GM13977 (cell line): ENCODE measurements around the gene HOXC11.

Experiments used
- DNase-seq: peaks from one replicate; pipeline ENCODE4 v3.0.0; 2012; ENCODE audit warnings: low spot score
- CTCF ChIP-seq: IDR thresholded peaks from 2 replicates; pipeline ENCODE4 v1.5.1; 2012; ENCODE audit warnings: mild to moderate bottlenecking, control low read depth; ENCODE audit not compliant: insufficient read depth; ENCODE audit errors: extremely low read depth, missing control alignments
- in situ Hi-C: fragments of 300-500 bp; cut with MboI; formaldehyde crosslinking; loops from one replicate; pipeline ENCODE4 v1.12.0; 2022; ENCODE audit warnings: low sequenced_read_pairs, low pct_unique_long_range_greater_than_20kb, mixed read lengths, inconsistent platforms; ENCODE audit not compliant: unreplicated experiment

HOXC11 gene

DNA sequence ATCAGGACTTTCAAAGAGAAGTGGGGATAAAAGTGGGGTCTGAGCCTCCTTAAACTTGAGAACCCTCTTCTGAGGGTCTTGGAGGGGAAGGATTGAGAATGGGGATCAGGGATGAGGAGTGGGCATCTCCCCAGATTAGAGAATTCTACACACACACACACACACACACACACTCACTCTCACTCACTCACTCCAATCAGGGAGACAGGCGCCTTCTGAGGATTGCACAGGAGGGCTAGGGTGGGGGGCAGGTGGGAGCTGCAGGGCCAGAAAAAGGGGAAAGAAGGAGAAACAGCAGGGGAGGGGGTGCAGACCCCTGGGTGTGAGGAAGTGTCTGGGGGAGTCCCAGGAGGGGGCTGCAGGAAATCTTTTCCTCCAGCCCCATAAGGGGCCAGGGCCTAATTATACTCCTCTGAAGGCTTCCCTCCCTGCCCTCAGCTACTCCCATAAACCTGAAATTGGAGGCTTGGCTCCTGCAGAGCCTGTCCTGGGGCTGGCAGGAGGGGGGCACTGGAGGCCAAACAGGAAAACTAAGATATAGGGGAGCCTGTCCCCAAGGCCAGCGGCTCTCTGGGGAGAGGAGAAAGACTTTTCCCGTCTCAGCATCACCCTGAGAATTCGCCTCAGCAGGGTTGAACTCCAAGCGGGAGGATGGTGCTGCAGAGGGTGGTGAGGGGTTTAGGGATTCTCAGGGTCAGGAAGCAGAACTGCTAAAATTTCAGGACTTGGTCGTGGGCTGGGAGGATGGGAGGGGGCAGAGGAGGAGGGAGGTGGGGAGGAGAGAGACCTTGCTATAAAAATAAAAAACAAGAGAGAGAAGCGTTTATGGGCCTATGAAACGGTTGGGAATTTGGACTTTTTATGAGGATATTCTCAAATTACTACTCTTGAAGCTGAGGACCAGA, 28.6 kb downstream of the HOXC11 start:
- in situ Hi-C loops: loop anchor here (25.0 kb wide), 1 partner anchor 361 kb away; the partner anchor contains the start of gene GPR84
- TF ChIP-seq CTCF: no peak
- no peak for DNase-seq

- TF ChIP-seq CTCF: no peak
- in situ Hi-C loops: loop anchor here (25.0 kb wide), 1 partner anchor 360 kb away; the partner anchor contains the start of gene GPR84
- DNase-seq: no peak
Measured at GRCh38 chr12:54002278-54002914, 29.5 kb downstream of the HOXC11 start.

GRCh38 chr12:54002915-54003389, 30.0 kb downstream of the HOXC11 start:
- in situ Hi-C loops: loop anchor here (25.0 kb wide), 1 partner anchor 359 kb away; the partner anchor contains the start of gene GPR84
- TF ChIP-seq CTCF: no peak
- DNase-seq: no peak

DNA sequence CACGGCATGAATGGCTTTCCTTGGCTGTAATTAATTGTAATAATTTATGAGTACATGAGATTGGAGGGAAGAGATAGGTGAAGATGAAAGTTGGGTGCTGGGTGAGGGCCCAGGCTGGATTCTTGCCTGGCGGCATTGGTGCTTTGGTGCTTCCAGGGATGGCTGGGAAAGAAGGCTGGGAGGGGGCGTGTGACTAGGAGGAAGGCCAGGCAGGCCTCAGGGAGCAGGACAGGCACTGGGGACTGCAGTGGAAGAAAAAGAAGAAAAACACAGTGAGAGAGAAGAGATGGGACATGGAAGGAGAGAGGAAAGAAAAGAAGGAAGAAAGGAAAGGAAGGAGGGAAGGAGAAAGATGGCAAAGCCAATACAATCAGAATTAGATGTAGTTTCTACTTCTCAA, 30.7 kb downstream of the HOXC11 start:
- no peak for TF ChIP-seq CTCF
- in situ Hi-C loops: loop anchor here (25.0 kb wide), 1 partner anchor 359 kb away; the partner anchor contains the start of gene GPR84
- DNase-seq: no peak

GRCh38 chr12:54004063-54004840, 31.3 kb downstream of the HOXC11 start:
- no peak for DNase-seq
- in situ Hi-C loops: loop anchor here (25.0 kb wide), 1 partner anchor 358 kb away; the partner anchor contains the start of gene GPR84
- TF ChIP-seq CTCF: peak; percentile 23
